ENCODE data around the gene MKNK1.

MKNK1 gene

DNA sequence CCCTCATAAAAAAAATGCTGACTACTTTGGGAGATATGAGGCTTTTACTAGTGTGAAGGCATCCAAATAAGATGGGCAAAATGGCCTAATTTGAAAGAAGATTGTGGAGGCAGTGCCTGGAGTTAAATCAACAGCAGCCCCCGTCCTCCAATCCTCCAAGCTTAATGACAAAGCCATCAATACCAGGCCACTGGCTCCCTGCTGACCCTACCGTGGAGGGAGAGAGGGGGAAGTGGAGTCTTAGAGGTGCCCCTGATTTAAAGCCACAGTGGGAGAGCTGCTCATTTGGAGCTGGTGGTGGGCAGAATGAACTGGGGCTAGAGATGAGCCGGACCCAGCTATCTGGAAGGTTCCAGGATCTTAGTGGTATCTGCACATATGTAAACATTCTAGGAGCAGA lies 28.3 kb downstream of the MKNK1 start:
- Histone ChIP-seq H3K27ac (replicated peaks) (no peak overlapping the region), H3K27me3 (ENCODE audit: insufficient read depth, poor library complexity, severe bottlenecking) (no peaks in the 10 kb centered on the region), H3K4me3 (replicated peaks; ENCODE audit: insufficient read depth, low read length) (no peak overlapping the region)
- no peak for DNase-seq (ENCODE audit: low read depth in 1 of 2, low spot score in 1 of 2)
- TF ChIP-seq CTCF (IDR thresholded peaks at IDR 0.05; ENCODE audit: insufficient read depth, low read length) (no peak), GABPA (IDR thresholded peaks at IDR 0.05; ENCODE audit: low read depth) (no peak), REST (IDR thresholded peaks at IDR 0.05; ENCODE audit: insufficient replicate concordance, low read depth) (no peak), POLR2AphosphoS5 (IDR thresholded peaks at IDR 0.05; ENCODE audit: low read depth) (no peak), SPI1 (IDR thresholded peaks at IDR 0.05; ENCODE audit: borderline replicate concordance, low read depth) (no peak)

GRCh38 chr1:46575300-46575699 lies 28.8 kb downstream of the MKNK1 start:
- no peak overlapping the region for H3K4me3 ChIP-seq (replicated peaks; ENCODE audit: insufficient read depth, low read length)
- TF ChIP-seq REST (IDR thresholded peaks at IDR 0.05; ENCODE audit: insufficient replicate concordance, low read depth), result no peak
- TF ChIP-seq GABPA (IDR thresholded peaks at IDR 0.05; ENCODE audit: low read depth), result no peak
- no peak for TF ChIP-seq SPI1 (IDR thresholded peaks at IDR 0.05; ENCODE audit: borderline replicate concordance, low read depth)
- TF ChIP-seq CTCF (IDR thresholded peaks at IDR 0.05; ENCODE audit: insufficient read depth, low read length), result no peak
- no peak for TF ChIP-seq POLR2AphosphoS5 (IDR thresholded peaks at IDR 0.05; ENCODE audit: low read depth)
- DNase-seq (ENCODE audit: low read depth in 1 of 2, low spot score in 1 of 2), result no peak
- H3K27me3 ChIP-seq (ENCODE audit: insufficient read depth, poor library complexity, severe bottlenecking), result no peaks in the 10 kb centered on the region
- no peak overlapping the region for H3K27ac ChIP-seq (replicated peaks)

GRCh38 chr1:46571691-46572225 lies 32.3 kb downstream of the MKNK1 start:
- Histone ChIP-seq H3K27ac (replicated peaks) (no peak overlapping the region), H3K27me3 (ENCODE audit: insufficient read depth, poor library complexity, severe bottlenecking) (no peaks in the 10 kb centered on the region), H3K4me3 (replicated peaks; ENCODE audit: insufficient read depth, low read length) (no peak overlapping the region)
- TF ChIP-seq SPI1 (IDR thresholded peaks at IDR 0.05; ENCODE audit: borderline replicate concordance, low read depth) (no peak), GABPA (IDR thresholded peaks at IDR 0.05; ENCODE audit: low read depth) (no peak), REST (IDR thresholded peaks at IDR 0.05; ENCODE audit: insufficient replicate concordance, low read depth) (no peak), POLR2AphosphoS5 (IDR thresholded peaks at IDR 0.05; ENCODE audit: low read depth) (no peak), CTCF (IDR thresholded peaks at IDR 0.05; ENCODE audit: insufficient read depth, low read length) (no peak)
- no peak for DNase-seq (ENCODE audit: low read depth in 1 of 2, low spot score in 1 of 2)

All from HL-60 (cell line).